Measurements from ENCODE around the gene ZNF668. TPM values are rescaled to one million over a fixed set of nuclear protein-coding genes. Genes with fewer than 3 reads are reported as not detected.

Gene ZNF668
- total and polyA plus RNA-seq, 2 of the 4 experiments (the other 2 are of a cell fraction) = 4.5 to 11.6 TPM

DNA sequence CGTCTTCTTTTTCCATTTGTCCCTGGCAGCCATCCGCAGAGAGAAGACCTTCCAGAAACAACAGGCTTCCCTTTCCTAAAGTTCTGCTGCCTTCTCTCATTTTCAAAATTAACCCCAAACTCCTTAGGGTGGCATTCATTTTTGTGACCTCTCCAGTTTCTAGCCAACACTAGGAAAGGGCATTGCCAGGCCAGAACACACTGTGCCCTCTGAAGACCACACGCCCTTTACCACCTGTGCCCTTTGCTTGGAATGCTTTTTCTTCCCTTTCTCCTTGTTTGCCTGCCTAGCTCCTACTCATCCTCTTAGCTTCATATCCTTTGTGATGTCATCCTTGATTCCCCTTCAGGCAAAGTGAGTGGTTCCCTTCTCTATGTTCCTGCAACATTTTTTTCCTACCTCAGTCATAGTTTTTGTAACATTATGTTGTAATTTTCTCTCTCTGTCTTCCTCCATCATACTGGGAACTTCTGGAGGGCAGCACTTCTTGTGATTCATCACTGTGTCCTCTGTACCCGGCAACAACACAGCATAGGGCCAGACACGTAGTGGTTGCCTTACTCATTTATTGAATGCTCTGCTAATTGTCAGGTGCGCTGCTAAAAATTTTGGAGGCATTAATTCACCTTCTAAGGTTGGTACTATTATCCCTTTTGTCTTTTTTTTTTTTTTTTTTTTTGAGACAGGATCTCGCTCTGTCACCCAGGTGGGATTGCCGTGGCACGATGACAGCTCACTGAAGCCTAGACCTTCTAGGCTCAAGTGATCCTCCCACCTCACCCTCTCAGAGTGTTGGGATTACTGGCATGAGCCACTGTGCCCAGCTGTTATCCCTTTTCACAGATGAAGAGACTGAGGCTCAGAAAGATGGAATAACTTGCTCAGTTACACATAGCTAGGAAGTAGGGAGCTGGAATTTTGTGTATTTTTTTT, 44.4 kb upstream of the ZNF668 start:
- Histone ChIP-seq H3K9me3 (ENCODE audit: control insufficient read depth, insufficient read depth, low read length) (no peaks in the 10 kb centered on the region), H2BK15ac (ENCODE audit: low read depth, low read length) (no peak overlapping the region), H4K91ac (ENCODE audit: insufficient read depth, low read depth, low read length) (peak overlapping the region; percentile 67; the same call in 1 of the 2 replicates), H3K4me1 (ENCODE audit: control insufficient read depth, insufficient read depth, low read length) (0 out of 2 replicates have a peak, but pooled peaks cover 3% of the 10 kb centered on the region), H3K27me3 (ENCODE audit: control insufficient read depth, insufficient read depth, low read length) (no peaks in the 10 kb centered on the region), H3K23ac (ENCODE audit: low read depth, low read length) (peak overlapping the region; percentile 76), H2AK5ac (ENCODE audit: low read depth, low read length) (peak overlapping the region; percentile 76), H3K4me3 (ENCODE audit: insufficient read depth, low read depth, low read length) (peak overlapping the region; percentile 66), H4K5ac (ENCODE audit: low read depth, low read length) (peak overlapping the region; percentile 53), H3K18ac (ENCODE audit: low read depth, low read length) (peak overlapping the region; percentile 51; the same call in 1 of the 2 replicates), H3K36me3 (ENCODE audit: control insufficient read depth, insufficient read depth, low read length) (peaks cover 16% of the 10 kb centered on the region), H2BK20ac (ENCODE audit: low read depth, low read length) (no peak overlapping the region), H2AFZ (replicated peaks; ENCODE audit: low read length, poor library complexity) (peak overlapping the region; percentile 71), H4K8ac (ENCODE audit: low read depth in 2 of 2, low read length in 2 of 2) (peak overlapping the region; percentile 75 to 82), H3K56ac (ENCODE audit: extremely low read depth, insufficient read depth, low read length) (peak overlapping the region; percentile 59), H3K9ac (ENCODE audit: low read depth, low read length) (peak overlapping the region; percentile 79), H3K27ac (ENCODE audit: insufficient read depth, low read length) (peak overlapping the region; percentile 61), H3K14ac (replicated peaks; ENCODE audit: low read depth, low read length) (peak overlapping the region; percentile 51), H2BK5ac (ENCODE audit: low read depth, low read length, poor library complexity, severe bottlenecking) (peak overlapping the region; percentile 23), H3K9me1 (ENCODE audit: insufficient read depth, low read length) (peaks cover 3% of the 10 kb centered on the region; the same call in 1 of the 2 replicates), H4K20me1 (ENCODE audit: insufficient read depth, low read length) (peaks cover 9% of the 10 kb centered on the region), H3K4ac (ENCODE audit: low read depth, low read length) (peak overlapping the region; percentile 65), H2BK120ac (ENCODE audit: low read depth, low read length) (no peak overlapping the region), H2AK9ac (replicated peaks; ENCODE audit: low read depth, low read length, poor library complexity) (peak overlapping the region; percentile 50), H3K79me1 (ENCODE audit: low read depth in 1 of 2, low read length in 2 of 2) (peaks cover 22 to 47% of the 10 kb centered on the region in 2 experiments), H3K4me2 (ENCODE audit: low read depth, low read length) (peak overlapping the region; percentile 86)
- dilution Hi-C loops (cut with HindIII; ENCODE audit: low sequenced_read_pairs, unreplicated experiment) = no loop called here
- BruUV-seq (replicated peaks) = TSS peak; percentile 39
- ChIA-PET CTCF (interaction anchor here (1.0 to 1.1 kb wide), 2 partner anchors 23 to 24 kb away, joined by 3 to 5 read pairs; no protein-coding TSS in a partner anchor), POLR2A (ENCODE audit: unreplicated experiment) (no interaction called here)
- DNase-seq (peak; percentile 81), ATAC-seq (ENCODE audit: low read depth) (no peak)
- in situ Hi-C loops (cut with MboI; ENCODE audit: low sequenced_read_pairs) = no loop called here
- WGBS, 2 experiments (ENCODE audit: extremely low coverage in 2 of 2, insufficient read length in 1 of 2) = 11% methylated on average over 3 of the region's 9 CpGs; no CpG with 5 or more reads in 1 of the 2 experiments
- intact Hi-C loops (cut with micrococcal nuclease) = no loop called here
- no peak for TF ChIP-seq RCOR1 (IDR thresholded peaks at IDR 0.05; ENCODE audit: insufficient replicate concordance, low read length)
- no peak for TF ChIP-seq NFE2L2 (IDR thresholded peaks at IDR 0.05; ENCODE audit: low read depth, low read length)
- TF ChIP-seq, protein P1, sequence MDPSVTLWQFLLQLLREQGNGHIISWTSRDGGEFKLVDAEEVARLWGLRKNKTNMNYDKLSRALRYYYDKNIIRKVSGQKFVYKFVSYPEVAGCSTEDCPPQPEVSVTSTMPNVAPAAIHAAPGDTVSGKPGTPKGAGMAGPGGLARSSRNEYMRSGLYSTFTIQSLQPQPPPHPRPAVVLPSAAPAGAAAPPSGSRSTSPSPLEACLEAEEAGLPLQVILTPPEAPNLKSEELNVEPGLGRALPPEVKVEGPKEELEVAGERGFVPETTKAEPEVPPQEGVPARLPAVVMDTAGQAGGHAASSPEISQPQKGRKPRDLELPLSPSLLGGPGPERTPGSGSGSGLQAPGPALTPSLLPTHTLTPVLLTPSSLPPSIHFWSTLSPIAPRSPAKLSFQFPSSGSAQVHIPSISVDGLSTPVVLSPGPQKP (IDR thresholded peaks at IDR 0.05; ENCODE audit: borderline replicate concordance, low read depth, low read length) = no peak
- TF ChIP-seq RFX5 (IDR thresholded peaks at IDR 0.05; ENCODE audit: low read depth, low read length) = 0 out of 2 replicates have a peak, but pooled peaks have one; percentile 14
- TF ChIP-seq MAZ (IDR thresholded peaks at IDR 0.05; ENCODE audit: borderline replicate concordance, low read depth, low read length) = no peak
- TF ChIP-seq RAD21 (IDR thresholded peaks at IDR 0.05; ENCODE audit: low read length) = no peak
- peak; percentile 15; the same call in 1 of the 2 replicates for TF ChIP-seq FOS (IDR thresholded peaks at IDR 0.05; ENCODE audit: low read depth, low read length)
- TF ChIP-seq POLR2A (IDR thresholded peaks at IDR 0.05; ENCODE audit: low read depth, low read length) = peak; percentile 76; the same call in 1 of the 2 replicates
- TF ChIP-seq USF2 (IDR thresholded peaks at IDR 0.05; ENCODE audit: low read depth, low read length) = no peak
- TF ChIP-seq SMC3 (IDR thresholded peaks at IDR 0.05; ENCODE audit: low read depth, low read length) = no peak
- no peak for TF ChIP-seq CTCF (conservative IDR thresholded peaks at IDR 0.05; ENCODE audit: low read depth, low read length)
- no peak for TF ChIP-seq MAFK (IDR thresholded peaks at IDR 0.05; ENCODE audit: low read depth, low read length)
- TF ChIP-seq CHD1 (IDR thresholded peaks at IDR 0.05; ENCODE audit: low read depth, low read length) = no peak; the same call in 1 of the 2 replicates

Data from IMR-90 (cell line).